ENCODE data around the gene AHCYL1.

AHCYL1 gene

DNA sequence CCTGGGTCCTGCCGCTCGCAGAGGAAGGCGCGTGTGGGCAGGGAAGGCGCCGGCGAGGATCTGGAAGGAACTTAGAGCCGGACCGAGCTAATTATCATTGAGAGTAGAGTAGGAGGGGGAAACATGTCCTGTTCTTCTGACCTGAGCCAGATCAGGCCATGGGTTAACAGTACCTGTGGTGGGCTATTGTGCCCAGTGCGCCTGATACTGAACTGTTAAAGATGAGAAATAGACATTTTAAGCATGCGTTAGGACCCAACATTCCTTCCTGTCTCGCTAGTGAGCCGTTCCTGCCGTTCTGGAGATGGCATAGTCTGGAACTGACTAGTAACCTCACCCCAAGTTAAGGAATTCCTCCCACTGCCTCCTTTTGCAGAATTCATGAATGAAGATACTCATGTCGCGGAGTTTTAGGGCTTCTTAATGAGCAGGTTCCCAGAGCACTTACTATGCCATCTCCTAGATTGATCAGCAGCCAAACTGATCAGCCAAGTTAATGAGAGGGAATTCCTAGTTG lies 50.7 kb downstream of the AHCYL1 start:
- no peak for DNase-seq (ENCODE audit: low spot score)

GRCh38 chr1:110038271-110038670 lies 53.7 kb downstream of the AHCYL1 start:
- DNase-seq (ENCODE audit: low spot score) = no peak

GRCh38 chr1:110039641-110040040 lies 55.1 kb downstream of the AHCYL1 start:
- DNase-seq (ENCODE audit: low spot score) = no peak

DNA sequence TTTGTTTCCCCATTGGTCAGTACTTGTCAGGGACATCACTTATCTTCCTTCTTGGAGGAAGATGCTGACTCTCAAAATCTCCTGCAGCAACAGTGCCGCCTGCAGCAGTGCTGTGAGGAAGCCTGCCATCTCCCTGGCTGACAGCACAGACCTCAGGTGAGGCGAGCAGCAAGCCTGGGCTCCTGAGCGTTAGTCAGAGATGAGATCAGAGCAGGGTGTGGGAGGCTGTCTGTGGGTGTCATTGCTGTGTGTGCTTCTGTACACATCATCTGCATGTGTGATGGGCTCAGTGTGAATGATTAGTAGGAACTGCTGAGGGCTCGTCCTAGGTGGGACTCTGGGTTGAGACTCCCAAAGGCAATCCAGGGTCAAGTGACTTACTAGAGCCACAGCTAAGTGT lies 56.0 kb downstream of the AHCYL1 start:
- no peak for DNase-seq (ENCODE audit: low spot score)

DNA sequence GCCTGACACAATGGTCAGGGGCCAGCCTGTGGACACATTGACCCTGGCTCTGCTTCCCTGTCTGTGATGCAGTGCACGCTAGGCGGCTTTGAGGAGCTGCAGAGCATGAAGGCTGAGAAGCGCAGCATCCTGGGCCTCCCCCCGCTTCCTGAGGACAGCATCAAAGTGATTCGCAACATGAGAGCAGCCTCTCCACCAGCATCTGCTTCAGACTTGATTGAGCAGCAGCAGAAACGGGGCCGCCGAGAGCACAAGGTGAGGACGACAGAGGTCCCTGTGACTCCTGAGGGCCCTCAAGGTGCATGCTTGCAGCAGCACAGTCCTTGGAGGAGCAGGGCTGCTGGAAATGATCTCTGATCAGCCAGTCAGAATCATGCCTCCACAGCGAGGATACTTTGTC lies 58.5 kb downstream of the AHCYL1 start:
- DNase-seq (ENCODE audit: low spot score) = no peak

GRCh38 chr1:110047463-110047862 lies 62.9 kb downstream of the AHCYL1 start:
- no peak for DNase-seq (ENCODE audit: low spot score)

- DNase-seq (ENCODE audit: low spot score) = no peak
These were observed 63.7 kb downstream of the AHCYL1 start for GRCh38 chr1:110048240-110048639.

GRCh38 chr1:110048923-110049601 lies 64.5 kb downstream of the AHCYL1 start:
- DNase-seq (ENCODE audit: low spot score) = no peak

GRCh38 chr1:110049801-110050601 lies 65.4 kb downstream of the AHCYL1 start:
- DNase-seq (ENCODE audit: low spot score) = peak; percentile 81

DNA sequence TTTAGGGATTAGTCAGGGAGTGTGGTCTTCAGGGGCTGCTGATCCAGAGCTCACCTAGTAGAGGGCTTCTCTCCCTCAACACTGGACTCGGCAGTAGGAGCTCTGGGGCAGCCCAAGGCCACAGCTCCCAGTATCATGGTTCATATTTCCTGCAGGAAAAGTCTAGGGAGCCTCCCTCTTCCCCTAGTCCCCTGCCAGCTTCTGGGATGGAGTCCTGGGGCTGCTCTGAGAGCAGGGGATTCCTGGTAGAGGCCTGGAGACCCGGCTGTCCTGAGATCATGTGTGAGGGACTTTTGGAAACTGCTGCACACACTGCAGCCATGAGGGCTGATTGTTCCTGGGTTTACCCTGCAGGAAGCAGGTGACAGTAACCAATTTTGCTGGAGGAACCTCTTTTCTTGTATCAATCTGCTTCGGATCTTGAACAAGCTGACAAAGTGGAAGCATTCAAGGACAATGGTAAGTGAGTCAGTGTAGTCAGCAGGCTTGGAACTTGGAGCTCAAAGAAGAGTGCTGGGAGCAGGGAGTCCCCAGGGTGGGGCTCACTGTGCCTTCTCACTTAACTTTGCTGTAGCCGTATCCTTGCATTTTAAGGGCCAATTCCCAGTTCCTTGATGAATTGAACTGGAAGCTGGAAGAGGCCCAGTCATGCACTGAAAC lies 66.2 kb downstream of the AHCYL1 start:
- DNase-seq (ENCODE audit: low spot score) = no peak

DNA sequence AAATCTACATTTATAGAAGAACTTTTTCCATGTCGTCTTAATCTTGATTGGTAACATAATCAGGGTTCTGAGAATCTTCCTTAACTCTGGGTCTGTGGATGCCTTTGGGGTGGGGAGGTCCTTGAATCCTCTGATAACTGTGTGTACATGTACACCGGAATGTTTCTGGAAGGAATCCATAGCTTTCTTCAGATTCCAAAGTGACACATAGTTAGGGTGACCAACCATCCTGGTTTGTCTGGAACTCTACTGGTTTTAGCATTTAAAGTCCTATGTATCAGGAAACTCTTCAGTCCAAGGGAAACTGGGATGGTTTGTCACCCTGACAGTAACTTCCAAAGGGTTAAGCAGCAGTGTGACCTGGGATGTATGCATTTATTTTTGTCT lies 66.7 kb downstream of the AHCYL1 start:
- no peak for DNase-seq (ENCODE audit: low spot score)

DNA sequence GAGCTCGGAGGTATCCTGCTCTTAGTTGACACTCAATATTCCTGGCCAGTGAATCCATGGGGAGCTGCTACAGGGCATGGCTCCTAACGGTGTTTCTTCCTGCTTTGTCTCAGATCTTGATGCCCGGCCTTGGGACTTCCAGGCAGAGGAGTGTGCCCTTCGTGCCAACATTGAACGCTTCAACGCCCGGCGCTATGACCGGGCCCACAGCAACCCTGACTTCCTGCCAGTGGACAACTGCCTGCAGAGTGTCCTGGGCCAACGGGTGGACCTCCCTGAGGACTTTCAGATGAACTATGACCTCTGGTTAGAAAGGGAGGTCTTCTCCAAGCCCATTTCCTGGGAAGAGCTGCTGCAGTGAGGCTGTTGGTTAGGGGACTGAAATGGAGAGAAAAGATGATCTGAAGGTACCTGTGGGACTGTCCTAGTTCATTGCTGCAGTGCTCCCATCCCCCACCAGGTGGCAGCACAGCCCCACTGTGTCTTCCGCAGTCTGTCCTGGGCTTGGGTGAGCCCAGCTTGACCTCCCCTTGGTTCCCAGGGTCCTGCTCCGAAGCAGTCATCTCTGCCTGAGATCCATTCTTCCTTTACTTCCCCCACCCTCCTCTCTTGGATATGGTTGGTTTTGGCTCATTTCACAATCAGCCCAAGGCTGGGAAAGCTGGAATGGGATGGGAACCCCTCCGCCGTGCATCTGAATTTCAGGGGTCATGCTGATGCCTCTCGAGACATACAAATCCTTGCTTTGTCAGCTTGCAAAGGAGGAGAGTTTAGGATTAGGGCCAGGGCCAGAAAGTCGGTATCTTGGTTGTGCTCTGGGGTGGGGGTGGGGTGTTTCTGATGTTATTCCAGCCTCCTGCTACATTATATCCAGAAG lies 69.2 kb downstream of the AHCYL1 start:
- peak; percentile 64 for DNase-seq (ENCODE audit: low spot score)

- no peak for DNase-seq (ENCODE audit: low spot score)
These were observed 71.1 kb downstream of the AHCYL1 start for GRCh38 chr1:110055493-110056284.

- DNase-seq (ENCODE audit: low spot score) = no peak
These were observed 71.7 kb downstream of the AHCYL1 start for GRCh38 chr1:110056285-110056683.

DNA sequence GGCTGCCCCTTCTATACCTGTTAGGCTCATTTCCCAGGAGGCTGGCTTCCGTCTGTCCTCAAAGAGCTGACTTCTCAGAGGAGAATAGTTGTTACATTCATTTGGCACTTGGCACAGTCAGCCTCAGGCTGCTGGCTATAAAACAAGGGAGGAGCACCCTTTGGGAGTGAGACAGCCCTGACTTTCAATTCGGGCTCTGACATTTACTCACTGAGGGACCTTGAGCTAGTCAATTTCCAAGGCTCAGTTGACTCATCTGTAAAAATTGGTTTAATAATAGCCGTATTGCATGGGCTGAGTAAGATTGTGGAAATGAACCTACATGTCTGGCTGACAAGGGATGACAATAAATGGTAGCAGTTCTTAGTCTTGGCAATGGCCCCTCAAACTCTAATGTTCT lies 72.2 kb downstream of the AHCYL1 start:
- no peak for DNase-seq (ENCODE audit: low spot score)

DNA sequence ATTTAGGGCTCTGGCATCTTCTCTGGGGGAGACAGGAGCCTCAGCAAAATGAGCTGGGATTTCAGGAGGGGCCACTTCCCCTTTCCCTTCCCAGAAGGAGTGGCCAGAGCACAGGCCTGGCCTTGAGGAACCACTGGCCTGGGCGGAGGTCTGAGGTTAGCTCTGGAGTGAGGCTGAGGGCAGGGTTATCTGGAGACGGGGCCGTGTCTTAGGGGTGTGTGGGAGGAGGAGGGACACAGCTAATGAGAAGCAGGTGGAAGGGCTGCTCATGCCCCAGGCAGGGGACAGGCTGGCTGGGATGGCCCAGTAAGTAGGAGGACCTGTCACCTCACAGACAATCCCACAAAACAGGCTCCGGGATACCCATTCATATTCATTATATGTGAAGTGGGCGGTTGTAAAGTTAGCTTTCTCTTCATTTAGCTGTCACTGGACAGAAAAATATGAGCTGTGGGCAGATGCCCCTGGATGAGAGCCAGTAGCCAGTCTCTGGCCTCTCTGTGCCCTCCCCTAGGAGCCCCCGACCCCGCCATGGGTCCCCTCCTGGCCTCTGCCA lies 73.5 kb downstream of the AHCYL1 start:
- peak; percentile 72 for DNase-seq (ENCODE audit: low spot score)

DNA sequence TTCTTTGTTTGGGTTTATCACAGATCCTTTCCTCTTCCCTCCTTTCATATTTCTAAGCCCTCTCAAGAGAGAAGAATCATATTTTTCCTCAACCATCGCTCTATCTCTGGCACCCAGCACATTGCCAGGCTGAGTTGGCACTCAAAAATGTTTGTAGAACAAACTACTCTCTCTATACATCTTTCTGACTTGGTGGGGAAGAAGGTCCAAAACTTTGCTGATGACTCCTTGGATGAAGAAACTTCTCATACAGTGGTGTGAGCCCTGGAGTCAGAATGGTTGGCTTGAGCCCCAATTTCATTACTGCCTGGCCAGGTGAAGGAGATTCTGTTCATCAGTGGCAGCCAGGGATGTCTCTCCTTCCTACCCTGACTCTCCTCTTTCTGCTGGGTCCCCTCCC lies 74.0 kb downstream of the AHCYL1 start:
- no peak for DNase-seq (ENCODE audit: low spot score)

DNA sequence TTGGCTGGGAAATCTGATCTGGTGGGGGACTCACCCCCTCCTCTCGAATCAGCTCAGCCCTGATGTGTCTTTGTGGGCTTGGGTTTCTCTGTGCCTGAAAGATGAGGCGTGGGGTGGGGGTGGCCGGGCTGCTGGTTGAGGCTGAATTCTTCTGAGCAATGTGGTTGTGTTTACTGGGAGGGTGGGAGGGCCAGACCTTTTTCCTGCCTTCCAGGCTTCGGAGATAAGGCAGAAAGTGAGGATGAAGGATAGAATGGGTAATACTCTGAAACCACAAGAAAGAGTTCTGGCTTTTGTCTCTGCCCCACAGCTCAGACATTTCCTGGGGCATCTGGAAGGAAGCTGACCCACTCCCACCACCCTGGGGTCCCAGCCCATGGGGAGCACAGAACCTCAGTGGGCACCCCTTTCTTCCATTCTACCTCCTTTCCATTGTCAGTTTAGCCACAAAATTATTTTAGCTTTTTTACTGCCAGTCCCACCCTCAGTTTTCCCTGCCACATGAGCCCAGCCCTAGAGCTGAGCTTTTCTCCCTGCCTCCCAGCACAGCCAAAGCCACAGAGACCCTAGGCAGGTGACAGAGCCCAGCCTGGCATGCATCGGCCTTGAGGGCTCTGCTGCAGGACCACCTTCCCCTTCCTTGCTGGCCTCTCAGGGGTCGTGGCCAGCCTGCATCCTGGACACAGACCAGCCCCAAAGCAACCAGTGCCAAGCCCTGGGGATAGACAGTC lies 74.7 kb downstream of the AHCYL1 start:
- peak; percentile 69 for DNase-seq (ENCODE audit: low spot score)

- DNase-seq (ENCODE audit: low spot score) = peak; percentile 40
These were observed 75.6 kb downstream of the AHCYL1 start for GRCh38 chr1:110060034-110060661.

Measured in SK-N-DZ (cell line).